HL-60 (cell line): Measurements from ENCODE around the gene WWC1.

Experiments
- CTCF ChIP-seq: IDR thresholded peaks from one replicate; pipeline ENCODE4 v1.5.1; 2011; ENCODE audit warnings: low read length, control low read depth, inconsistent platforms; ENCODE audit not compliant: insufficient read depth
- REST ChIP-seq: IDR thresholded peaks from 2 replicates; pipeline ENCODE4 v1.6.1; 2012; ENCODE audit warnings: low read depth; ENCODE audit not compliant: insufficient replicate concordance

- TF ChIP-seq REST (no peak), CTCF (no peak)
Observed at GRCh38 chr5:168401880-168402279, 110.4 kb downstream of the WWC1 start.
